GM18907 (cell line): ENCODE results near the gene TBCD.

Experiments
- ATAC-seq: cut with Tn5 transposase; IDR thresholded peaks from one replicate; pipeline ENCODE4 v1.9.1; 2021; ENCODE audit warnings: mild to moderate bottlenecking, moderate library complexity; ENCODE audit not compliant: unreplicated experiment

TBCD gene

DNA sequence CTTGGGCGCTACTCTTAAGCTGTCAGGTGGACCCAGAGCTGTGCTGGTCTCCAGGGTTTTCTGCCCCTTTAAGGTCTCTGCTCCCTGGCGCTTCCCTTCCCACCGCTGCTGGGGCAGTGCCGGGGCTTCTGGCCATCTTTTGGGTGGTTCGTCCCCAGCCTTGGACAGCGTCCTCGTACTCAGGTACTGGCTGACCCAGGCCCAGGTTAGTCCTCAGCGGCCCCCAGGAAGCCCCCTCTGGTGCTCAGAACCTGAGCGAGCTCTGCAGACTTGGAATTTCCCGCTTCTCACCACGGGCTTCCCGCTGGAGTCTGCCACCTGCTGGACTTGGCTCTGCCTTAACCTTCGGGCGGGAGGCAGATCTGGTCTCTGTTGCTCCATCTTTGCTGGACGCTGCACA is 182.0 kb downstream of the TBCD start:
- ATAC-seq: no peak

DNA sequence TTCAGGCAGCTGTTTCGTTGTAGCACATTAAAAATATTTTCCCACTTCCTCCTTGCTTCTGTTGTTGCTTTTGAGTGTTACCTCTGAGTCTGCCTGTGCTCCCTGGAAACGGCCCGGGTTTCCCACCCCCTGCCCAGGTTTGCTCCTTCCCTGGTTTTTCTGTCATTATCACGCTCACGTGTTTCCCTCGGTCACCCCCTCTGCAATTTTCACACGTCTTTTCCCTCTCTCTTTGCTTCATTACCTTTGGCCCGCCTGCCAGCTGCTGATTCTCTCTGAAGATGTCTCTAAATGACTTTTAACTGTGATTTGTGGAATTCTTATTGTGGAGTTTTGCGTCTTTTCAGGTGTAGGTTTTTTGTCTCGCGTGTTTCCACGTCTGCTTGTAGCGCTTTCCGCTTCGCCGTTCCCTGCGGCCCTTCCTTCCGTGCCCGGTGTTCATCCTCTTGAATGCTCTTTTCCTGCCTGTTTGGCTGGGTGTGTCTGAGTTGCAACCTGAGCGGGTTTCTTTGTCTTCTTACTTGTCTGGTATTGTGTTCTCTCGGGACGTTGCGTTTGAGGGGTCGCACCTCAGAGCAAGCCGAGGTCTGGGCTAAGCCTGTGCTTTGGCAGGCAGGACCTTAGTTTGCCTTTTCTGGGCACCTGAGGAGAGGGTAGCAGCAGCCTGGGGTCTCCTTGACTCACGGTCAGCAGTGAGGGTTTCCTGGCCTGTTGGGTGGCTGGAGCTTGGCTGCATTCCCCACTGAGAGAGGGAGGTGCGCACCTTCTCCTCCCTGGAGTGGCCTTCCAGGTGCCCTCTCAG is 184.3 kb downstream of the TBCD start:
- ATAC-seq: no peak

DNA sequence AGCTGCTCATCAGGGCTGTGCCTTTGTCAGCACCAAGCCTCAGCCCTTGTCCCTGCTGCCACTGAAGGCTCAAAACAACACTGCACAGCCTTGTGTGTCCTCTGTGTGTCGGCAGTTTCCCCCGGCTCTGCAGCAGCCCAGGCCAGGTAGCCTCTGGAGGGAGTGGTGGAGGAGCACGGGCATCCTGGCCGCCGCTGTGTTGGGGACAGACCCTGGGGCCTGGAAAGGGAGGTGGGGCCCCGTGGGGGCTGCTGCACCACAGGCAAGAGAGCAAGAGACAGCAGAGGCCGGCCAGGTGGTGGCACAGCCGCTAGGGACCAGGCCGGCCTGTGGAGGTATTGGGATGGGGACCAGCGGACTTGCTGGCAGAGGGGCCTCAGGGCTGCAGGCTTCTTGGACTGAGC is 184.9 kb downstream of the TBCD start:
- ATAC-seq: no peak

DNA sequence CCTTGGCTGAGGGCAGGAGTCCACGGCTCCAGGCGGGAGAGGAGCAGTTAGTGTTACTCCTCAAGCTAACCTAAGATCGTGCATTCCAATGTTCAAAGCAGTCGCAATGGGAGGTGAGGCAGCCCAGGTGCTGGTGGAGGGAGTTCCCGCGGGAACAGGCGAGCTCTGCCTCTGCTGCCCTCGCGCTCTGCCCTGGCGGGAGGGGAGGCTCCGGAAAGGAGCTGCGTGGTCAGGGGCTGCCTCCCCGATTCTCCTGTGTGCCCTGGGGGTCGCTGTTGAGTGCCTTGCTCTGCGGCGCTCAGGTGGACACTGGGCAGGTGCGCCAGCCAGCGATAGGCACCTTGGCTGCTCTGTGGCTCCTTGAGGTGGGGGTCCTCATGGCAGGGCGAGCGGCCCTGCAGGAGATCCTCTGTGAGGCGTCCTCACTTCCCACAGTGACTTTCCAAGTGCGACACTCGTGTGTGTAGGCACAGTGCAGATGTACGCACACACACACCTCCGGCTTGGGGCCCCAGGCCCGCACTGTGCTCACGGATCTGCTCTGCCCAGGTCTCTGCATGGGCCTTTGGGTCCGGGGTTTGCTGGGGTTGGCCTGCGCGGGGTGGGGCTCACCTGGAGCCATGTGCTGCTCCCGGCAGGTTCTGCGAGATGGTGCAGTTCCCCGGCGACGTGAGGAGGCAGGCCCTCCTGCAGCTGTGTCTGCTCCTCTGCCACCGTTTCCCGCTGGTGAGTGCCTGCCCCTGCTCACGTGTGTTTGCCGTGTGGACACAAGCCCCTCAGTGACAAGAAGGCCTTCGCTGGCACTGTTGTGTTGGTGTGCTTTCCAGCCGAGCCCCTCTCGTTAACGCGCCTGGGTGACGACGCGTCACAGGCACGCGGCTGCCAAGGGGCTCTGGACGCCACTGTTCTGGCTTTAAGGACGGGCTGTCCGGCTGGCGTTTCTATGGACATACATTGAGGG is 185.8 kb downstream of the TBCD start:
- ATAC-seq: no peak

DNA sequence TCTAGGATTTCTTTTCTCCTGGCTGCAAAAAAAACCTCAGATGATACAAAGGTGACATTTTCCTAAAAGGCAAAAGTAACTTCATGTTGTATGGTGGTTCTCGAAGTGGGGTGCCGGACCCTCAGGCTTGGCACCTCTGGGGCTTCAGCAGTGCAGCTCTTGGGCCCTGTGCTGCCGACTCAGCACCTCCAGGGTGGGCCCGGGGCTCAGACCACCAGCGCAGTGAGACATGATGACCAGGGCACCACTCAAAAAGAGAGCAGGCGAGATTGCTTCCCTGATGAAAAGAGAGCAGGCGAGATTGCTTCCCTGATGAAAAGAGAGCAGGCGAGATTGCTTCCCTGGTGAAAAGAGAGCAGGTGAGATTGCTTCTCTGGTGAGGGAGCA is 186.6 kb downstream of the TBCD start:
- no peak for ATAC-seq

DNA sequence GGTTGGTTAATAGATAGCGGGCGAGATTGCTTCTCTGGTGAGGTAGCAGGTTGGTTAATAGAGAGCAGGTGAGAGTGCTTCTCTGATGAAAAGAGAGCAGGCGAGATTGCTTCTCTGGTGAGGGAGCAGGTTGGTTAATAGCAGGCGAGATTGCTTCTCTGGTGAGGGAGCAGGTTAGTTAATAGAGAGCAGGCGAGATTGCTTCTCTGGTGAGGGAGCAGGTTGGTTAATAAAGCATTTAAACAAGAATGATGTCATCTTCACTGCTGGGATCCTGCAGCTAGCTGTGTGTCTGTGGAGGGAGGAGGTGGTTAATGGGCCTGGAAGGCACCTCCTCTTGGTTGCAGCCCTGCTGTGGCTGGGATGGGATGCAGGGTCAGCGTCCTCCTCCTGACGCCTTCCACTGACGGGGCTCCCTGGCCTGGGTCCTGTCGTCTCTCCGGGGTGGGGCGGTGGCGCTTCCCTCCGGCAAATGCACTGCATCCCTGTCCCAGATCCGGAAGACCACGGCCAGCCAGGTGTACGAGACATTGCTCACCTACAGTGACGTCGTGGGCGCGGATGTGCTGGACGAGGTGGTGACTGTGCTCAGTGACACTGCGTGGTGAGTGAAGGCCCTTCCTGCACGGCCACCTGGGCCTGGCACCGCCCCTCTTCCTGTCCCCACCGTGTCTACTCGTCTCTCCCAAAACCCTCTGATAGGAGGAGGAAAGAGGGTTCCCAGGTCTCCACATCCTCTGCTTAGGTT is 187.2 kb downstream of the TBCD start:
- no peak for ATAC-seq

DNA sequence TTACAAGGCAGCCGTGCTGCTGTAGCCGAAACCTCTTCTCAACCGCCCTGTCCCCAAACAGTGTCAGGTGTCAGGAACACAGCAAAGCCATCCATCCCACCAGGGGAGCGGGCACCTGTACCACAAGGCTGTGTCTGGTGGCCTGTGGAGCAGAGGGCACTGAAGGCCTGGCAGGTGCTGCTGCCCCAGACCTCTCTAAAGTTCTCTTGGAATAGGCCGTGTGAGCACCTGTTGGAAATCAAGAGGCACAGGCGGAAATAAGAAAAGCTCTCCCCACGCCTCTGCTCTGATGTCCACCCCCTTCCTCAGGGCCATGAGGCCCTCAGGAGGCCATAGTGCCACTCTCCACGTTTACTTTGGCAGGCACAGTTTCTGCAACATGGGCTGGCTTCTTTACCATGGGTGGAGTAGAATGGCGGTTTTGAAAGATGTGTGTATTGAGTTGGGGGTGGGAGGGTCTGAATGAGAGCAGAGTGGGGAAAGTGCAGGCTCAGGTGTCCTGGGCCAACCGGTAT is 187.8 kb downstream of the TBCD start:
- ATAC-seq: no peak

DNA sequence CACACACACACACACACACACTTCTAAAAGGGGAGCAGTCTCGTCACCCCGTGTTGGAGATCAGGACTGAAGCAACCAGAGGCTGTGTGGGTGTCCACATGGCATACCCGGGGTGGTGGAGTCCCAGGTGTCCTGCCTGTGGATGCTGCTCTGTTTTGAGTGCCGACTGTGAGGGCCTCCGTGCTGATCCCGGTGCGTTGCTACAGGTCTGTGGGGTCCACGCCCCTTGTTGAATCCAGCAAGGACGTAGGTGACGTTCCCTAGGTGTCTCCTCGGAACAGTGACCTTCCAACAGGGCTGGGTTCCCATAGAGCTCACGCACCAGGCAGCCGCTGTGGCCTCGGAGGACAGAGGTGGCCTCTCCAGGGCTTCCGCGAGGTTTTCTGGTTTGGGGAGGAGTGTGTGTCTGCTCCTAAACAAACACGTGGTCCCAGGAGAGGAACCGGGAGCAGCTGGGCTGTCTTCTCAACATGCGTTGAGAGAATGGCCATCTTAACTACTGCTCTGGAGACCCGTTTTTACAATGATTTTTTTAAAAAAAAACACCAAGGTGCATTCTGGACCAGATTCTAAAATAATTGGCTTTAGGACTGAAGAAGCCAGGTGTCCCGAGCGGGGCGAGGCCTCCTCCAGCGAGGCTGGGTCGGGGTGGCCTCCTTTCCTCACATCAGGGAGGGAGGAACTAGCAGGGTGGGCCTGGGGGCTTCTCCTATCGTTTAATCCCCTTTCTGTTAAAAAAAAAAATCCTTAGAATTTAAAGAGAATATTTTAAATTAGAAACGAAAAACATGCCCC is 188.6 kb downstream of the TBCD start:
- no peak for ATAC-seq

DNA sequence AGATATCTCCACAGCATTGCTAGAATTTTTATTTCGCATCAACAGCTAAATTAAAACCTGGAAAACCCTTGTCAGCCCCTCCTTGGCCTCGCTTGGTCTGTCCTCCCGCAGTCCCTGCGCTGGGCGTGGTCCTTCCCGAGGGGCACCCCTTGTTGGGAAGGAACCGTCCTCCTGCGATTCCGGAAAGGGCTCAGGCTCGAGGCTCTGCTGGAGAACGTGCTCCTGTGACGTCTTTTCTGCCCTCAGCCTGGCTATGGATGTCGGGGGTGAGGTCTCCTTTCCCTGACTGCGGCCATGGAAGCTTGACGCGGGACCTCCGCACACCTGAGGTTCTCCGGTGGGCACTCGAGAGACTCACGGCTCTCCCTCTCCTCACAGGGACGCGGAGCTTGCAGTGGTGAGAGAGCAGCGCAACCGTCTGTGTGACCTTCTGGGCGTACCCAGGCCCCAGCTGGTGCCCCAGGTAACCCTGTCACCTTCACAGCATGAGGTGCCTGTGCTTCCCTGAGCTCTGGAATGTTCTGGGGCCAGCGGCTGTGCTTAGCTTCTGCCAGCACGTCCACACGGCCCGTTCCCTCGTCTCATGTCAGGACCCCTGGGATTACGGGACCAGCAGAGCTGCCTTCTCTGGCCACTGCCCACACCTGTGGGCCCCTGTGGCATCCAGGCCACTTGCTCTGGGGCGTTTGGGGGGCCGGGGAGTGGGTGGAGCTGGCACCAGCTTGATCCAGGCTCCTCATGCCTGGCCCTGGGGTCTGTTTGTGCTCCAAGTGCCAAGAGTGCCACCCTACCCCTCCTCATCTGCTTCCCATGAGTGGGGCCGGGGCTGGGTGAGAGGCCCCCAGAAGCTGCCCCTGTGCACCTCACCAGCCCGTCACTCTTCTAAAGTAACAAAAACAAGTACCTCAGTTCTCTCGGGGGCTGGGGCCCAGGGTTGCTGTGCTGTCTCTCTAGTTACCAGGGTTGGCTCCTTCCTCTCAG is 189.4 kb downstream of the TBCD start:
- ATAC-seq: no peak

DNA sequence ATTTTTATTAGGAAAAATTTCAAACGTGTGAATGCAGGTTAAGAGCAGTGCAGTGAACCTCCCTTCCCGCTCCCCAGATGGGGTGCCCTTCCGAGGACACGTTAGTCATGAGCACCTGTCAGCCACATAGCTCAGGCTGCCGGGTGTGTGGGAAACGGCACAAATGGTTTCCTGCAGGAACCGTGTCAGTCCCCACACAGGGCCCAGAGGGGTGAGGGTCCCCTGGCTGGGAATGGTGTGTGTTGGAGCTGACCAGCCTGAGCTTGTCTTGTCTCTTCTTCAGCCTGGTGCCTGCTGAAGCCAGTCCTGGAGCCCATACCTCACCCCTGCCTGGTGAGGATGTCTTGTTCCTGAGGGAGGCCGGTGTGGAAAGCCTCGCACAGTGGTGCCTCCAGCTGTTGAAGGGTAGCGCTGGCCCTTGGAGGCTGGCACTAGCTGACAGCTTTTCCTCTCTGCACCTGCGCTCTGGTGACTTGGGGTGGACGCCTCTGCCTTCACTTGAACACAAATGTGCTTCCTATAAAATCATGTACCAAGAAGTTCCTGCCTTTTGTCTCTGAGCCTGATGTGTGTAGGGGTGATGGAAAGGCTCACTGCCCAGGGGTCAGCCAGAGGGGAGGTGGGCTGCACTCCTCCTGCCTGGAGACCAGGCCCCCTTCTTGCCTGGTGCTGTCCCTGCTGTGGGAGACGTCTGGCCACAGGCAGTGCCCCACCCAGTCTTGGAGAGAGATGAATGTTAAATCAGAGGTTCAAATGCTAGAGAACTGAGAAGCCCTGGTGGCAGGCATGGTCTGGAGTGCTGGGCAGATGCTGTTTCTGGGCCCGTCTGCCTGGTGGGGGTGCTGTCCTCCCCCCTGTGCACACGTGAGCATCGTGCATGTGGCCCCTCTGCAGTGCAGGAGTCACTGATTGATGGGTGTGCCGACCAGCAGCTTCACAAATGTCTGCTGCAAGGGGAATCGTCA is 190.6 kb downstream of the TBCD start:
- ATAC-seq: no peak

DNA sequence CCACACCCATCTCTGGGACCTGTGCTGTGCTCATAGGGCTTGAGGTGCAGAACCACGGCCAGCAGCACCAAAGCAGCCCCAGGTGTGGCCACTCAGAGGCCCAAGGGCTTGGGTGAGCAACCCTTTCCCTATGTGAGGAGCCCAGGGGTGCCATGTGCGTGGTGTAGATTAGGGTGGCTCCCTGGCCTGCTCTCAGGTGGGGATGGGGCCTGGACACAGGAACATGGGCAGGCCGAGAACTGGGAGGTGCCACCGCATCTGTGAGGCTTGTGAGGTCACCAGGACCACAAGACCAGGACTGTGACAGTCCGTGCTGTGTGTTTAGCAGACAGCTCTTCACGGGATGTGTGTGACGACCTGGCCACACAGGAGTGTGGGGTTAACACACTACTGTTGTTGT is 191.5 kb downstream of the TBCD start:
- no peak for ATAC-seq

DNA sequence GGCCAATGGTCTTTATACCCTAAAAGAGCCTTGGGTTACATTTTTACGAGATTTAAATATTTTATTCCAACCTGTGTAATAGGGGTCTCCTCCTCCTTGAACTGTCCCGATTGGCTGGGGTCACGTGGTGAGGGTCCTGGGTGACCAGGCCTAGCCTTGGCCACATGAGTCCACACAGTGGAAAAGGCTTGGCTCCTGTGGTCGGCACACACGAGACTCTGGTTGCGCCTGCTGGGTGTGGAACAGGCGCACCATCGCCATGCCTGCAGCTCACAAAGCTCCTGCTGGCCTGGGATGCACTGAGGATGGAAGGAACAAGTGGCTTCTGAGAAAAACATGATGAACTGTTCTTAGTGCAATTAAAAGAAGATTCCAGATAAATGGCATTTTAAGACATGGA is 191.9 kb downstream of the TBCD start:
- no peak for ATAC-seq

DNA sequence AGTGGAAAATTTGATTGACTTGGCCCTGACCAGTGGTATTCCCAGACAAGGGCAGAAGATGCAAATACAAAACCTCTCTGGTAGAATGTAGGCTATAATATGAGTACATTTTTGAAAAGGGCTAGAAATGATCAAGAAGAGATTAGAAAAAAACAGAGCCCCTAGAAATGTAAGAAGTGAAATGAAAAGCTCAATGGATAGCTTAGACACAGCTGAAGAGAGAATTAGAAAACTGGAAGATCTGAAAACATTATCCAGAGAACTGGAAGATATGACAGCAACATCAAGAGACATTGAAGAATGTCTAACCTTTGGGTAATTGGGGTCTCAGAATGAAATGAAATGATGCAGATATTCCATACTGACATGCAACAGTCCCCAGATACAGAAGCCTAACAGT is 193.1 kb downstream of the TBCD start:
- ATAC-seq: no peak

DNA sequence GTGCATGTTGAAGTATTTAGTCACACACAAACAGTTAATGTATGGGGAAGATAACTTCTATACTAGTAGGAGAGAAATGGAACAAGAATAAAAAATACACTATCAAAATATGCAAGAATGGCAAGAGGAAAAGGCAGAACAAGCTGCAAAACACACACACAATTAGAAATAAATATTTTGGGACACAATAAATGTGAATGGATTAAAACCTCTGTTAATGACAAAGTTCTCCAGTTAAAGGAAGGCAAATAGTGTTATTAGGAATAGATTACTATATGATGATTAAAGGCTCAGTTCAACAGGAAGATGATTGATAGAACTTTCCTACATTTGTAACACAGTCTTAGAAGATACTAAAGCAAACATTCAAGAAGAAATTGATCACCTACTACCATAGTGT is 194.2 kb downstream of the TBCD start:
- no peak for ATAC-seq

DNA sequence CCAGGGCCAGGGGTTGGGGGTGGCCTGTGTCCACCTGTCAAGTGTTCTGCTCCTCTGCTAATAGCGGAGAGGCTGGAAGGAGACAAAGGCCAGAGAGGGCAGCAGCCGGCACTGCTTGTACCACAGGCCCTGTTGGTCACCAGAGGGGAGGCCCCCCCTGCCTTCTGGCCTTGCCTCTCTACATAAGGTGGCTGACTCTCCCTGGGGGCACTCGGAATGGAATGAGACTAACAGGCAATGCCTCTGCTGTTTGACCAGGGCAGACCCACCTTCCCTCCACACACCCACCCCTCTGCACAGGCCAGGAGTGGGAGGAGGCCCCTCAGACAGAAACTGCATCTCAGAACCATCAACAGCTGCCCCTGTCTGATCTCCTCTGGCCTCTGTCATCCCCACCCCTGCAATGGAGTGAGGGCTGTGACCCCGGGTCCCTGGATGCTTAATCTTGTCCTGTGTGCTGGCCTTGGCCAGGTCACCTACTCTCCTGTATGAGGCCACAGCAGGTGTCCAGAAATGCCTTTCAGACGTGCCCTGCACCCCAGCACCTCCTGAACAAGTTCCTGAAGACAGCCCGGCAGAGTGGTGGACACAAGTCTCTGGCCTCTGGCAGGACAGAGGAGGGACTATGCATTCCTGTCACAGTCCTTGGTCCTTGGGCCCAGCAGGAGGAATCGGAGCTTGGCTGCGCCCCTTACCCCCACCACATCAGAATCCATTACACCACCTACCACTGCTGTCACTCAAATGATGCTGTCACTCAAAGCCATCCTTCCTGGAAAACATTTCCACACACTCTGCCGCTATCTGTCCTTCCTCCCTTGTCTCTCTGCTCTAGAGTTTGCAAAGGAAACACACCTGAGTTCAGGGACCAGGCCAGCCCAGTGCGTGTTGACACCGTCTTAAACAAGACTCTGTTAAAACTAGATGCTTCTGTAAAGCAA is 195.5 kb downstream of the TBCD start:
- no peak for ATAC-seq

DNA sequence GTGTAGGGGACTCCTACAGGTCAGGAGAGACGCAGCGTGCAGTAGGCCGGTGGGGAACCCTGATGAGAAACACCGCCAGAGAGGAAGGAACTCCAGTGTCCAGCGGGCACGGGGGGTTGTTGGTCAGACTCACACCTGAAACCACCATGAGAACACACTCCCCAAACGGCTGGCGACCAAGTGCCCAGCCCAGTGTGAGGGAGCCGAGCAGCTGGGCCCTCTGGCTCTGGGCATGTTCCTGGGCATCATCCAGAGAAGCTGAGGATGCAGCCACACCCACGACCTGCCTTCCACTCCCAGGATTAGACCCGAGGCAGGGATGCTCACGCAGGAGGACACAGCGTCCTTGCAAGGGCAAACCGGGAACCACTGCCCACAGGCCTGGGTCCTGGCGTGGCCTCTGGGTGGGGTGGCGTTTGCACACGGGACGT is 196.2 kb downstream of the TBCD start:
- ATAC-seq: no peak

DNA sequence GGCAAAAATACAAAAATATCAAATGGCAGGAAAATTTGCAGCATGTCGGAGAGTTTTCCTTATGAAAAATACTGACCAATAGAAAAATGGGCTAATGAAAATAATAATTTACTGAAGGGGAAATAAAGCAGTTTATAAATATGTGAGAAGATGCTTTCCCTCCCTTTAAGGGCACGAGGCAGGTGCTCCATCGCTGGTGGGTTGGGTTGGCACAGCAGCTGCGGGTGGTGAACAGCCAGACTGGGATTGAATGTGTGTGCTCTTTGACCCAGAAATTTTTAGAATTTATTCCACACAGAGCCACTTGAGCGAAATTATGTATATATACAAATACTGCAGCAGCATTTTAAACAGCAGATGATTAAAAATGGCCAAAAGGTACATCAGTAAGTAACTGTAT is 197.1 kb downstream of the TBCD start:
- no peak for ATAC-seq
